Epithelial cell of esophagus (primary cell): ENCODE results near the gene DOK3.

ENCODE experiments used
- DNase-seq: peaks from one replicate; pipeline ENCODE4 v3.0.0; 2010; ENCODE audit warnings: low read depth
- H3K4me3 ChIP-seq: 2 replicates; pipeline ENCODE4 v1.5.1; 2011; ENCODE audit warnings: mild to moderate bottlenecking, low read length, control low read depth
- TF ChIP-seq, protein P1 (sequence below): IDR thresholded peaks from 2 replicates; pipeline ENCODE4 v1.5.1; 2011; ENCODE audit warnings: low read depth, mild to moderate bottlenecking, low read length, control low read depth, inconsistent platforms; ENCODE audit not compliant: insufficient read depth; ENCODE audit errors: missing control alignments

The DOK3 gene

DNA sequence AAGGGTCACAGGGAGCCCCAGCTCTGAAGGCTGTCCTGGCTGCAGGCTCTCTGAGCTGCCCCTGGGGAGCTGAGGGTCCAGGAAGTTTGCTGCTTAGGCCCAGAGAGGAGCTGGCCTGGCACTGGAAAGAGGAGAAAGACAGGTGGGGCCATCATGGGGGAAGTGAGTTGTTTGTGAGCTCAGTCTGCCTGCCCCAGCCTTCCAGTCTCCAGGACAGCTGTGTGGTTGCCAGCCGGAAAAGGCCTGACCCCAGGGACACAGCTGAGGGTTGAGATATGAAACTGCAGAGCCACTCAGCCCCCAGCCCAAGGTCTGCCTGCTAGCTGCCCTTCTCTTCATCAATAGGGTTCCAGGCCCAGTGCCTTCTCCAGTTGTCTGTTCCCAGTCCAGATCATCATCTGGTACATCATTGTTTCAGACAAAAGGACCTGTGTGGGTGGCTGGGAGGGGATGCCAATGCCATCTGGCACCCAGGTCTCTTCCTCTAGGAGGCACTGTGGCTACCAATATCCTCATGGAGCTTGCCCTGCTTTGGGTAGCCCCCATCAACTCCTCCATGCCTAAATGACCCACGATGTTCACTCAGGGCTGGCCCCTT is 11.4 kb upstream of the DOK3 start:
- H3K4me3 ChIP-seq = no peak overlapping the region
- DNase-seq = no peak

GRCh38 chr5:177520271-177520670 is 10.6 kb upstream of the DOK3 start:
- no peak overlapping the region for H3K4me3 ChIP-seq
- no peak for DNase-seq
- TF ChIP-seq, protein P1, sequence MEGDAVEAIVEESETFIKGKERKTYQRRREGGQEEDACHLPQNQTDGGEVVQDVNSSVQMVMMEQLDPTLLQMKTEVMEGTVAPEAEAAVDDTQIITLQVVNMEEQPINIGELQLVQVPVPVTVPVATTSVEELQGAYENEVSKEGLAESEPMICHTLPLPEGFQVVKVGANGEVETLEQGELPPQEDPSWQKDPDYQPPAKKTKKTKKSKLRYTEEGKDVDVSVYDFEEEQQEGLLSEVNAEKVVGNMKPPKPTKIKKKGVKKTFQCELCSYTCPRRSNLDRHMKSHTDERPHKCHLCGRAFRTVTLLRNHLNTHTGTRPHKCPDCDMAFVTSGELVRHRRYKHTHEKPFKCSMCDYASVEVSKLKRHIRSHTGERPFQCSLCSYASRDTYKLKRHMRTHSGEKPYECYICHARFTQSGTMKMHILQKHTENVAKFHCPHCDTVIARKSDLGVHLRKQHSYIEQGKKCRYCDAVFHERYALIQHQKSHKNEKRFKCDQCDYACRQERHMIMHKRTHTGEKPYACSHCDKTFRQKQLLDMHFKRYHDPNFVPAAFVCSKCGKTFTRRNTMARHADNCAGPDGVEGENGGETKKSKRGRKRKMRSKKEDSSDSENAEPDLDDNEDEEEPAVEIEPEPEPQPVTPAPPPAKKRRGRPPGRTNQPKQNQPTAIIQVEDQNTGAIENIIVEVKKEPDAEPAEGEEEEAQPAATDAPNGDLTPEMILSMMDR = no peak

More for the DNA sequence above, 11.4 kb upstream of the DOK3 start:
- TF ChIP-seq, protein P1 = peak; percentile 19

DNA sequence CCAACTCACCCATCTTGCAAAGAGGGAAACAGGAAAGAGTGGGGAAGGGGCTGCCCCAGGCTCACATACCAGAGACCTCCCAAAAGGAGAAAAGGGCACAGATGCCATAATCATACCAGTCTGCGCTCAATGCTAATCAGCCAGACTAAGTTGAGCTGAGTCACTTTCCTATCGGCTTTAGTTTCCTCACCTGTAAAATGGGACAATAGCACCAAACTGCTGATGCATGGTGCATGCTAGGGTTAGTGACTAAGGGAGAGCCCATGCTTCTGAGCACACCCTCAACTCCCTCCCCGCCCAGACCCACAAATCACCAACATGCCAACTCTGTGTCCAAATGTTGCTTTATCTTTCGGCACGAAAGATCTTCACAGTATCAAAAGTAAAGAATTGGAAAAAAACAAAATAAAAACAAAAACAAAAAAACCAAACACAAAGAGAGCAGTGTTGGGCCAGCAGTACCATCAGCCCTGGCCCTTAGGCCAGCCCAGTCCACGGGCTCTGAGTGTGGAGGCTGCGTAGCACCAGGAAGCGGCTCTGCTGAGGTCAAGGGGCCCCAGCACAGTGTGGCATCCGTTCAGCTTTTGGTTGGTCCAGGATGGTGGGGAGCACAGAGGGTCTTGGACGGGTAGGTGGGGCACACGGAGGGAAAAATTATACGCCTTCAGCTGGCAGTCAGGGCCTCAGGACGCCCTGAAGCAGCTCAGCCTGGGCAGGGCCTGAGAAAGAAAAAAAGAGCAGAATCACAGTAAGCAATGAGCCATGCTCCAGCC is 10.0 kb upstream of the DOK3 start:
- TF ChIP-seq, protein P1 = no peak
- DNase-seq = no peak
- H3K4me3 ChIP-seq = no peak overlapping the region

DNA sequence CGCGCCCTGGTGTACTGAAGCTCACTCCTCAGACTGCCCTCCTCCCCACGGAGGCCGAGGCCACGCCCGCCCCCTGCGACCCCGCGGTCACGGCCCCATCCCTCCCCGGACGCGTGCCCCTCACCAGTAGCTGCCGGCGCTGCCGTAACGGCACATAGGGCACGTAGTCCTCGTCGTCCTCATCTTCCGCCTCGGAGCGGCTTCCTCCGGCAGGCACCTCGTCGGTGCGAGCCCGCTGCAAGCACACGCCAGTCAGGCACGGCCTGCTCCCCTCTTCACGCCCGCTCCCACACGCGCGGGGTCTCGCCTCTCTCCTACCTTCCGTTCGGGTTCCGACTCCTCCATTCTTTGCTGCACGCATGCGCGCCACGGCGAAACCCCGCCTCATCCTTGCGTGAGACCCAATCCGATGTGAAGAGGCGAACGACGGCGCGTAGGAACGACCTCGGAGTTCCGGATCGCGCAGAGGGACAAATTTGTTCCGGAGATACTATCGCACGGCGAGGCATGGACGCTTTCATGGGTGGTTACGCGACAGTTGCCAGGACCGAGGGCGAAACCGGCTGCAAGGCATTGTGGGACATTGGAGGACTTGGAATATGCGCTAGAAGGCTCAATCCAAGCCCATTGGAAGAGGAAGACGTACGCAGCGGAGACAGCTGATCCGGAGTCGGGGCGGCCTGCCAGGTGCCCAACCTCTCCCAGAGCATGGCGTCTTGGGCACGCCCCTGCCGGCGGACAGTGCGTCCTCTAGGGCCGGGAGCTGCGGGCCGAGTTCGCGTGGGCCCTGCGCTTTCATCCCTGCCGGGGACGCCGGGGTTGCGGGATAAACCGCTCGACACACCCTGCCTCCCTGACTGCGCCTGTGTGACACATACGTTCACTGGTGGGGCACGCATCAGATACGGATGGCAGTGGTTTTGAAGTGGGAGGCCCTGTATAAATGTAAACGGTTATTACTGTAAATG is 7.3 kb upstream of the DOK3 start, which contains the start of gene DDX41:
Gene DDX41, minus strand, starts transcription at position 361 of the 968 bp plus-strand sequence. Its CDS starts 16 bp downstream, at position 345.
- H3K4me3 ChIP-seq = peak within 1 kb of the TSS; percentile 96
- TF ChIP-seq, protein P1 = no peak
- peak; percentile 99 for DNase-seq

GRCh38 chr5:177515580-177515979 is 6.0 kb upstream of the DOK3 start:
- DNase-seq = no peak
- TF ChIP-seq, protein P1 = no peak
- peak overlapping the region; percentile 96 for H3K4me3 ChIP-seq

DNA sequence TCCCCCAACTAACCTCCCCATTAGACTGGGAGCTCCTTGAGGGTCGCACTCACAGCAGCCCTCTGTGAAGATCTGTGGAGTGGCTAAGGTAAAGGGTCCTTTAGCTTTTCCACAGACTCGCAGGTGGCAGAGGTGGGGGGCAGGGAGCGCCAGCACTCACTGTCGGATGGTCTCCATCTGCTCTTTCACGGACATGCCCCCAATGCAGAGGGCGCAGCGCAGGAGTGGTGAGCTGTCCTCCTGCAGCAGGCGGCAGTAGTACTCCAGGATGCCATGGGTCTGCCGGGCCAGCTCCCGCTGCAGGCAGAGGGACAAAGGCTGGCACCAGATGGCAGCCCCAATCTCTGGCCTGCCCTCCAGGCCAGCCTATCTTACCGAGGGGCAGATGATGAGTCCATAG is 4.9 kb upstream of the DOK3 start:
- TF ChIP-seq, protein P1 = no peak

More for the DNA sequence above, 4.9 kb upstream of the DOK3 start:
- no peak overlapping the region for H3K4me3 ChIP-seq
- no peak for DNase-seq
